NCI-H510A (cell line): ENCODE data around the gene ADAMTSL1.

Source experiments
- DNase-seq: peaks from one replicate; lab custom pipeline; 2025; lab: John Stamatoyannopoulos, UW

The ADAMTSL1 gene

DNA sequence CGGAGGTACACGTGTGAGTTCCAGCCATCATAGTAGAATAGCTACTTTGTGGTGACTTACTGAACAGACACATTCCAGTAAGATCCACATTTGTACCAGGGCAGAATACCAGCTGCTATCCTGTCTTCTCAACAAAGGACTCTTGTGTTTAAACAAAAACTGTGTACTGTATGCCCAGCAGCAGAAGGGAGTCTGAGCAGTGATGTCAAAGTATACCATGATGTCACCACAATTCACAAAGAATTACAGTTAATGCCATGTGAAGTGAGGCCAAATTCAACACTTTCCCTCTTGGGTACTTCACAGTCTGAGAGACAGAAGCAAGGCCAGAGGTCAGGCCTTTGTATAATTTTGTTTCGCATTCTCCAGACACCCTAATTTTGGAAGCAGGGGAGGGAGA lies 137.0 kb downstream of the ADAMTSL1 start:
- DNase-seq: no peak

DNA sequence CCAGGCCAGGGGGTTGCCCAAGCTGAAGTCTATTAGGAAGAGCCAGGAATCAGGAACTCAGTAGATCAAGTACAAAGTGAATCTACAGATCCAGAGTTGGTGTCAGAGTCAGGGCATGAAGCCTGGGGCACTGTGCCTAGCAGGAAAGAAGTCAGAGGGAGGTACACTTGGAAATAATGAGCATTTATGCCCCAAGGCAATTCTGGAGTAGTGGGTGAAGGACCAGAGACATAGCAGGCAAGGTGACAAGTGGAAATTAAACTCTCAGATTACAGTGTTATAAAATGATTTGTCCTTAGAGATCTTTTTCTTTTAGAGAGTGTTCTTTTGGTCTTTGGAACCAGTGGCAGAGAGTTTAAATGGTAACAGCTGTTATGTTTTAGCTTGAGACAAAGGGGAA lies 138.0 kb downstream of the ADAMTSL1 start:
- DNase-seq: no peak

DNA sequence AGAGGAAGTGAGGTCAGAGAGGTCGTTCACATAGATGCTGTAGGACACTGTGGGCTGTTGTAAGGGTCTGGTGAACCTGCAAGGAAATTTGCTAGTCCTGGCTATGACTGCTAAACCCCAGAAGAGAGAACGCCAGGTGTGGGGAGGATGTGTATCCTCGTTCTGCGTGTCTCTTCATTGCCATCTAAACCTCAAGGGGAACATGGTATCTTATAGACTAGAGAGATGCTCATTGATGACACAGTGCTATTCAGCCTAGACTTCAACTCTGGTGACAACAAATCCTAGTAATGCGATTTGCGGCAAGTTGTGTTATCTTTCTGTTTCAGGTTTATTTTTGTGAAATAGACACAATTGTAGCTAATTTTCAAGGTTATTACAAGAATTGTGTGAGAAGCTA lies 140.2 kb downstream of the ADAMTSL1 start:
- DNase-seq: no peak

DNA sequence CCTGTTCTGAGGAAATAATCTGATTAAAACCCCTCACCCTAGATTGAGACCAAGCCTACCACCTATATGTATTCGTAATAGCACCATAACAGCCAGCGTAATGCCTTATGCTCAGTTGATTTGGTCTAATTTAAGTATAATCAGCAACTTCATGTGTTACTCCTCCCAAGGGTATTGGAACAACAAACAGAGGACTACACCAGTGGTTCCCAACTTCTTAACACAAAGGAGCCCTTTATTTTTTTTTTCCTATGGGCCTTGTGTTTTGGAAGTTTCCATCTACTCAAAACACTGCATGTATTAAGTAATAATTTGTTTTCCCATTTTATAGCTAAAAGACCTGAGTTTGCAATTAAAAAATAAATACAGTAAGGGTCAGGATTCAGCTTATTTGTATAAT lies 140.7 kb downstream of the ADAMTSL1 start:
- DNase-seq: no peak

DNA sequence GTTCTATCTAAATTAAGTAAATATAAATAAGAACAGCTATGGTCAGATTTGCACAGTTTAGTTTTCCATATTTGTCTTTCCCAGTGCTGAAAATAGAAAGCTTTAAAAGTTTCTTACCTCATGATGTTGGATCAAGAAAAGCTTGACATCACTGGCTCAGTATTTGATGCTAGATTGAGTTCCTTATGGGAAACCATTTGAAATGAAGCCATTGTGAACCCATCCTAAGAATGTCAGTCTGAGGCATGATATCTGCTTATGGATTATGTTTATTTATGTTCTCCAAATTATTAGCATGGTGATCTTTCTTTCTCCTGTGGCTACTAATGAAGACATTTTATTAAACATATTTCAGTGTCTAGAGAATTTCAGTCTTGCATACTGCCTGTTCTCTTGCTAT lies 143.0 kb downstream of the ADAMTSL1 start:
- DNase-seq: no peak

DNA sequence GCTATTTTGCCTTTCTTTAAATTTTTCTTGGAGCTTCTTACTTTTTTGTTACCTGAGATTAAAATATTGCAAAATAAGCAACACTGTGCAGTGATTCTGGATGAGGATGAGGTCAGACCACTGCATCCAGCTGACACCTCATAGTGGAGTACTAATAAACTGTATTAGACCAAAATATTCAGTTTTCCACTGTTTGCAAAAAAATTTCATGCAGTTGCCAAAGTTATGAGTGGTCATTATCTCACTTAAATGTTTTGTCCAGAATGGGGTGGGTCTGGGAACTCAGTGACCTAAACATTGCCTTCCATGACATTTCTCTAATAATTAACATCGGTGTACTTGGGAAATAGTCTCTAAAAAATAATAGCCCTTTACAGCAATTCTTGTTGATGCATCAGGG lies 143.8 kb downstream of the ADAMTSL1 start:
- DNase-seq: no peak

DNA sequence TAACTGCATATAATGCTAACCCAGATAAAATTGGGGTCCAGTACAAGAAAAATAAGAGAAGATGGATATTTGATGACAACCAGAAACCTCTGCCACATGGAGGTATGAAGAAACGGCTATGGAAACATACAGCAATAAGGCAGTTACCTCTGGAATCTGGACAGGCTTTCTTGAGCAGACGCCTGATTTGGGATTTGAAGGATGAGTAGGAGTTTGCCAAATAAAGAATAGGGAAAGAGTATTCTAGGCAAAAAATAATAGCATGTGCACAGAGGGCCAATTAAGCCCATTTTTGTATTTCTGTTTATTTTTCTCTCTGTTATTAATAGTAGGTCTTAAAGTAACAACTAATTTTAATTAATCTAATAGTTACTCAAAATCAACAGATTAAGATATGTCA lies 144.9 kb downstream of the ADAMTSL1 start:
- no peak for DNase-seq

DNA sequence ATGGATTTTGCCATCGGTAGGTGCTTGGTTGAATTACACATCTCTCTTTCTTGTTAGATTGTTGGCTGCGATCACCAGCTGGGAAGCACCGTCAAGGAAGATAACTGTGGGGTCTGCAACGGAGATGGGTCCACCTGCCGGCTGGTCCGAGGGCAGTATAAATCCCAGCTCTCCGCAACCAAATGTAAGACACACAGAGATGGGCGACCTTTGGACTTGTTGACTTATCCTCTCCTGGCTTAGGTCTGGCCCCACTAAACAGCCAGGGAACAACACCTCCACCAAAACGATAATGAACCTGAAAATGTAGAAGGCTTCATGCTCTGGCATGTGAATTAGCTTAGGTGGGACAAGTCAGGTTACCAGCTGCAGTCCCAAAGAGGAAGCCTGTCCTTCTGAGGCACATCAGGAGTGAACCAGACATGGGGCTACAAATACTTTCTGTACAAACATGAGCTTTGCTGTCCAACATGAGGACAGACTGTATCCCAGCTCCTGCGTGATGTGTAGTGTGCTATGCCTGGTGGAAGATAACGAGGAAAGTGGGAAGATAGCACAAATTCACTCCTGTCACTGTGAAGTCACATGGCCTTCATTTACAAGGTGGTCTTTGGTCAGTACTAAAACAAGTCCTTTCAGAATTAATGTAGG lies 148.4 kb downstream of the ADAMTSL1 start:
- DNase-seq: no peak

DNA sequence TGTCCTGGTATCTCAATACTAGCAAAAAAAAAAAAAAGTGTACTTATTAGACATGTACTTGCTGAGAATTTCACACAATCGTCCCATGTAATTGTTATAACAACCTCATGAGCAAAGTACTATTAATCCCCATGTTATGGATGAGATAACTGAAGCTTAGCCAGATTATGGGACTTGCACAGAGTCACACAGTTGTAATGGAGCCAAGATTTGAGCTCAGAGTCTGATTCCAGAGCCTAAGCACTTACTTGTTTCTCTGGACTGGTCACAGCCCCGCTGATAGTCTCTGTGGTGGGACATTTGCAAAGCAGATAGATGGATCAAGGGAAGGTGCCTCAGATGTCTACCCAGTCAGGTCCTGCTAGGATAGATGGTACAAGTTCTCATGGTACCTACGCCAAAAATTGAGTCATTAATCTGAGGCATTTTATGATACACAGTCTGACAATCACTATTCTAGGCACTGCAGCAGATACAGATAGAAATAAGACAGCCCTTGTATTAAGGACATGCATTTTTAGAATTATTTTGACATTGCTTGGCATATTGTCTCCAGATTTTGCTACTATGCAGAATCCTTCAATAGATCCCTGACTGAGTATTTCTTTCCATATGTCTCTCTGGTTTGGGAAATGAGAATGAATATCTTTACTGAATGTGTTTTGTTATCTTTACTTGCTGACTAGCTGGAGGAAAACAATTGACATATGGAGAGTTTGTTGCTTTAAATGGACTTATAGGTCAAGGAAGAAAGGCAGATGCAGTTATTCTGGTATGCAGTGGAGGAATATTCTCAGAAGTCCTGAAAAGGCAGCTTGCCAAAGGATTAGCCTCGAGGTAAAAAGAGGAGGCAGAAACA lies 149.5 kb downstream of the ADAMTSL1 start:
- no peak for DNase-seq

DNA sequence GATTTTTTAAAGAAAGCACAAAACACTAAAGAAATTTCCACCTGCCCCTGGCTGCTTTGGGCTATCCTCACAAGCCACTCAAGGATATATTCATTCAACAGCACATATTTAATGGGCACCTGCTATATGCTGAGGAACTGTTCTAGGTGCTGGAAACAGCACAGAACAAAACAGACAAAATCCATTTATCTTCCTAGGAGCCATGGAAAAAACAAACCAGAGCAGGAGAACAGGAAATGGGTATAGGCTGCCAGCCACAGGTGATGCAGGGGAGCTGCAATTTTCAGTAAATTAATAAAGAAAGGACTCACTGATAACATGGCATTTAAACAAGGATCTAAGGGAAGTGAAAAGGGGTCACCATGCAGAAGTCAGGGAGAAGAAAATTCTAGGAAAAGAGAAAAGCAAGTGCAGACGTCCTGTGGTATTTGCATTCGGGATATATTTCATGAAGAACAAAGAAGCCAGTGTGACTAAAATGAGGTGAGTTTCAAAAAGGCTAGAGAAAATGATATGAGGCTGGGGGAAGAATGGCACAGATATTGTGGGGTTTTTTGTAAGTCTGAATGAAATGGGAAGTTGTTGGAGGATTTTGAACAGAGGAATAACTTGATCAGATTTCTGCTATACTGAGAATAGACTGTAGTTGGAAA lies 152.2 kb downstream of the ADAMTSL1 start:
- no peak for DNase-seq

DNA sequence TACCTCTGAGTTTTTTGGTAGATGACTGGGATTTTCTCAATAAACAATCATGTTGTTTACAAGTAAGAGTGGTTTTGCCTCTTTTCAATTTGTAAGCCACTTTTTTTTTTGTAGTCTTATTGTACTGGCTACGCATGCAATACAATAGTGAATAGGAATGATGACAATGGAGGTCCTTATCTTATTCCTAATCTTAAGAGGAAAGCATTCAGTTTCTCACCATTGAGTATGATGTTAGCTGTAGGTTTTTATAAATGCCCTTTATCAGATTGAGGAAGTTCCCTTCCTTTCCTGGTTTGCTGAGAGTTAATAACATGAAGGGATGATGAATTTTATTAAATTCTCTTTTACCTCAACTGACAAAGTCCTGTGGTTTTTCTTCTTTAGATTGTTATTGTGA lies 155.2 kb downstream of the ADAMTSL1 start:
- DNase-seq: no peak

DNA sequence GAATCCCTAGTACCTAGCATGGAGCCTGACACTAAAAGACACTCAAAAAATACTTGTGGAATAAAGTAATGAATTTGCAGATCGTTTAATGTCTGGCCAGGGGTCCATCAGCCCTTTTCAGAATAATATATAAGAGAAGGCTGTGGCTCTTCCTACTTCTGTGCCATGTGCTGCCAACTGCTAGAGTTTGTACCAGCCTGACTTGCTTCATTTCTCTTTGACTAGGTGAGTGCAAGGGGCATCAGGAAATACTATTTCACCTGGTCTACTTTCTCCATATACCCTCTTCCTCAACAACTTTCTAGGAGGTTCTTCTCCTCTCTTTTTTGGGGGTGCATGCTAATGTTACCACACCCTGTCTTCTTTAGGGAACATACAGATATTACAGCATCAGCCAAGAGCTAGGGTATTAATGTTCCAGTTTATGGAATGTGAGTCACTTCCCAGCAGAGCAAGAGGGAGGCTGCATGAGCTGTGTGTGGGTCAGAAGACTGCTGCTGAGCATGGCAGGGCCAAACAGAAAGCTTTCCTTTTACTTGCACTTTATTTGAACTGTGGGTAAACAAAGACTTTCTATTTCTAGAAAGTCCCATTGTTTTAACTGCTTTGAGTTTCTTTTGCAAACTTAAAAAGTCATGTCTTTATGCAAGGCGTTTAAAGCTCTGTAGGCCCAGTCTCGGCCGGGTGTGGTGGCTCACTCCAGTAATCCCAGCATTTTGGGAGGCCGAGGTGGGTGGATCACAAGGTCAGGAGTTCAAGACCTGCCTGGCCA lies 158.9 kb downstream of the ADAMTSL1 start:
- DNase-seq: no peak

DNA sequence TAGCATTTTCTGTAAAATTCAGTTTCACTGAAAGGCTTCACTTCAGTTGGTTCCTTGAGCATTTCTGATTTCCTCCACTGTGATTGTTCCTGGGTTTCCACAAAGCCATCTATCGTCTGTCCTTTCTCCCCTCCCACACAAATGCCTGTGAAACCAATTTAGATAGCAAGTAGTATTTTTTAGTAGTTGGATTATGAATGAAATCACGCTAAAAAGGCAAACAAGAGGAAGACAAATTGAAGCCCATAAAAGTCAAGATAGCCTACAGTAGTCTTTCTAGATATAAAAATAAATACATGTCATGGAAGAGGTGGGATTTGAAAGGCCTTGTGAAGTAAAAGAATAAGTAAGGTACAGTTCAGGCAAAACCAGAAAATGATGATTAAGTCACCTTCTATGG lies 162.8 kb downstream of the ADAMTSL1 start:
- DNase-seq: no peak

DNA sequence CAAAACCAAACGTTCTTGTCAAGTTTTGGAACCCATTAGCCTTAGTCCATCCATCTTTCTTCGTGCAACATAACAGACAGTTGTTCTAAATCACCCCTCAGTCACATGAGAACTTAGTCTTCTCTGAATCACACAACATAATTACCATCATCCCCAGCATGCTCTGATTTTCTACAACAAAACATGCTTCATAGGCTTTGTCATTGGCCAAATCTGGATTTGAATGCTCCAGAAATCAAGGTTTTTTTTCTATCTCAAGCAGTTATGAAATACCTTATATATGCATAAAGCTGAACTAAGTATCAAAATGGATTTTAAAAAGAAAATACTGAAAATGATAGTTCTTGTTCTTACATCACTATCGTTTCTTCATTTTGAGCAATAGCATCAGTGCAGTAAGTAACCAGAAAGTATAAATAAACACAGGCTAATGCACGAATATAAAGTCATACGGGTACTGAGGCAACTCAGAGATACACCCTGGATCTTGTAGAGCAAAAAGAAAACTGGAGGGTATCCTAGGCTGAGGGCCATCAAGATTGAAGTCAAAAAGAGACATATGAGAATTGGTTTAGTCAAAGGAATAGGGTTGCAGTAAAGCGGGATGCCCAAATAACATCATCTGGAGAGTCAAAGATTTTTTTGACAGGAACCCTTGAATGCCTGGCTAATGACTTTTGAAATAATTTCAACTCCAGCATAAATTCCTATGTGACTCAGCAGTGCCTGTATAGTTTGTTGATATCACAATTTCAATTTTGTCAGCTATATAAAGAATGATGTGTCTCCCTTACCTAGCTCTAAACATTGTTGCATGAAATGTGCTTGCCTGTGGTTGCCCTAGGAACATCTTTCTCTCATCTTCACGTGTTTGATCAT lies 164.7 kb downstream of the ADAMTSL1 start:
- DNase-seq: no peak

DNA sequence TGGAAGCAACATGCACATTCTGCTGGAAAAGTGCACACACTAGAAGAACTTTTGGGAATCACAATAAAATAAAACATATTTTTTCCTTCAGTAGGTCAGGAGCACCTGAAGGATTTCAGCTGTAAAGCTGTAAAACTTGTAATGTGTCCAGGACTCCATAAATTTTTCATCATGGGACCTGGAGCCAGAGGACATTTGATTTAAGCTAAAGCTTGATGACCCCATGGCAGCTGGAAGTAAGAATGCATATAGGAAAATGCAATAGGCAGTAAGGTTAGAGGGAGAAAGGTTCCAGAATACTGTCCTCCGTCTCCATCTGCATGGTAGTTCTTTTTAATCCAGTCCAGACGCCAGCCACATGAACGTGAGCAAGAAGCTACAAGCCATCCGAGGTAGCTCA lies 166.0 kb downstream of the ADAMTSL1 start:
- DNase-seq: no peak

DNA sequence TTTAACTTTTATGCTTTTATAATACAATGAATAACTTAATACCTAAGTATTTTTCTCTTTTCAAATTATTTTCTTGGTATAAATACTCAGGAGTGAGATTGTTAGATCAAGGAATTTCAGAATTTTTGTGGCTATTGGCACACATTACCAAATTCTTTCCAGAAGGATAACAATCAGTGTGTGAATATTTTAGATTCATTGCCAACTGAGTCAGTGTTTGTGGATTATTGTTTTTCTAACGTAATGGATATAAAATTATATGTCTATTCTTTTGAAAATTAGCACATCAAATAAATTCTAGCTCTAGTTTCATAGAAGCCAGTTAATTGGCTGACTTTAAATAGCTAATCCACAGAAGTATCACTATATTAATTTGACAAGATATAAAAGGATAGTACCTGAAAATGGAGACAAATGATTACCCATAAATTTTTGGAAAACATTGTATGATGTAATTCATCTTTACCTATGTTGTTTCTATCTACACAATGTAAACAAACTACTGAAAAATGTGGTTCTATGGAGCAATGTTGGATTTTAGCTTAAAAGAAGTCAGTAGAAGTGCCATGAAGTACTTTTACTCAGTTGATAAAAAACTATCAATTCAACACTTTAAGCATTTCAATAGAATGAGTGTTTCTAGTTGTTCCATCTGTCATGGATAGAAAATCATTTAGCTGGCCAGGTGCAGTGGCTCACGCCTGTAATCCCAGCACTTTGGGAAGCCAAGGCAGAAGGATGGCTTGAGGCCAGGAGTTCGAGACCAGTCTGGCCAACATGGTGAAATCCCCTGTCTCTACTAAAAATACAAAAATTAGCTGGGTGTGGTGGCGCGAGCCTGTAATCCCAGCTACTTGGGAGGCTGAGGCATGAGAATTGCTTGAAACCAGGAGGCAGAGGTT lies 185.1 kb downstream of the ADAMTSL1 start:
- no peak for DNase-seq

DNA sequence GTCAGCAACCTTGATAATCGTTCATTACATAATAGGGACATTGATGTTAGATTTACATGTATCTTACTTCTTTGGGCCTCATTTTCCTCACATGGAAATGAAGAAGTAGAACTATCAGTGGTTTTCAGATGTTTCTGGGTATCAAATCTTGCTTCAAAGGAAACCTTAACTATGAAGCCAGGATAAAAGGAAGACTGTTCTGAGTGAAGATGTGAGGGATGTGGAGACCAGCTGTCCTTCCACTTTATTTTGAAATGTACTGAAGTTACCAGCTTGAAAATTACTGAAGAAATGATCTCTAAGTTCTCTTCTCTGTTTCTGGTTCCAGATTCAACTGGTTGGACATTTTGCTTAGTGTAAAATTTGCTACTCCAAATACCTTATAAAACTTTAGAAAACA lies 186.0 kb downstream of the ADAMTSL1 start:
- no peak for DNase-seq

DNA sequence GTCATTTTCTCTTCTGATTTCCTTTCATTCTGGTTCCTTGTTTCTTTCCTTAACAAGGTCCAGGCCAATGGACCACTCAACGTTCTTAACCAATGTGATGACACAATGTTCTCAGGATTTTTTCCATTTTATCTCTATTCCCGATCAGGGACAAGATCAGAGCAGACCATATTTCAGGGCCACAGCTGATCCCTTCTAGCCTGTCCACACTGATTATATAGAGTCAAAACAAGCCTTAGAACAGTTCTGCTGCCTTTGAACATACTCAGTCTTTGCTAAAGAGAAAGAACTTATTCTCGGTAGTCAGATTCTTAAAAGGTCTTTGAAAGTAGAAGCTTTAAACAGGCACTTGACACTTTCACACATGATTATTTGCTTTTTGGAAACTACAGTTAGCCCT lies 188.4 kb downstream of the ADAMTSL1 start:
- no peak for DNase-seq

DNA sequence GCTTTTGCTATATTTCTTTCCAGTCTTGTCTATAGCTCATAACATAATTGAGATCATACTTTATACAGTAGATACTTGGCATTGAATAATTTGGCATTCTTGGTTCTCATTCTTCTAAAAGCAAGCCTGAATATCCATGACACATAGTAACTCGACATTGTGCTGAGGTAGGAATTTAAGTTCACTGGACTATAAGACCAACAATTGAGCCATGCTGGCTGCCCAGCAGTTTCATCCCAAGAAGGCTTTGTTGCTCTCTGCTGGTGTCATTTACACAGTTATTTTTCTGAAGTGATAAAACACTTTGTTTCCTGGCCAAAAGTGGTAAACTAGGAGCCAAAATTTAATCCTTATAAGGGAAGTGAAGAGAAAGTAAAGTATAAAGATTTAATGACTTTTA lies 192.0 kb downstream of the ADAMTSL1 start:
- no peak for DNase-seq

DNA sequence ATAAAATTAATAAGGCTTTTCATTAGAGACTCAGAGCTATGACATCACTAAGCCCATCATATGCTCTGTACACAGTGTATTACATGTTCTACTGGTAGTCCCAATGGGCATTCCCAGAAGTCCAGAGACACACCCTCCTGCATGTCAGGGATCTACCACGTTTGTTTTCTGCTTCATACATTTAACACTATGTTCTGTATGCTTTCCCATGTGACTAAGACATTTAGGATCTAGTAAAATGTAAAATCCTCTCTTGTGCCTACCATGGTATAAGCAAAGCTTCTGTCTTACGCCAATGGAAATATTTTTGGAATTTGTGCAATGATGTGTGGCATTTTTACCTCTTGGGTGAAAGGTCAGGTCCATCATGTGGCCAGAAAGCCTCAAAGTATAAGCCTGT lies 192.4 kb downstream of the ADAMTSL1 start:
- DNase-seq: no peak
